DMS 273 (cell line): ENCODE measurements around the gene RNASEH2B.
A peak's percentile ranks its signal among the peaks of the same experiment; 100 is the strongest.

Experiments used
- DNase-seq: peaks from one replicate; lab custom pipeline; 2025; ENCODE audit not compliant: unreplicated experiment; lab: John Stamatoyannopoulos, UW

RNASEH2B gene

DNA sequence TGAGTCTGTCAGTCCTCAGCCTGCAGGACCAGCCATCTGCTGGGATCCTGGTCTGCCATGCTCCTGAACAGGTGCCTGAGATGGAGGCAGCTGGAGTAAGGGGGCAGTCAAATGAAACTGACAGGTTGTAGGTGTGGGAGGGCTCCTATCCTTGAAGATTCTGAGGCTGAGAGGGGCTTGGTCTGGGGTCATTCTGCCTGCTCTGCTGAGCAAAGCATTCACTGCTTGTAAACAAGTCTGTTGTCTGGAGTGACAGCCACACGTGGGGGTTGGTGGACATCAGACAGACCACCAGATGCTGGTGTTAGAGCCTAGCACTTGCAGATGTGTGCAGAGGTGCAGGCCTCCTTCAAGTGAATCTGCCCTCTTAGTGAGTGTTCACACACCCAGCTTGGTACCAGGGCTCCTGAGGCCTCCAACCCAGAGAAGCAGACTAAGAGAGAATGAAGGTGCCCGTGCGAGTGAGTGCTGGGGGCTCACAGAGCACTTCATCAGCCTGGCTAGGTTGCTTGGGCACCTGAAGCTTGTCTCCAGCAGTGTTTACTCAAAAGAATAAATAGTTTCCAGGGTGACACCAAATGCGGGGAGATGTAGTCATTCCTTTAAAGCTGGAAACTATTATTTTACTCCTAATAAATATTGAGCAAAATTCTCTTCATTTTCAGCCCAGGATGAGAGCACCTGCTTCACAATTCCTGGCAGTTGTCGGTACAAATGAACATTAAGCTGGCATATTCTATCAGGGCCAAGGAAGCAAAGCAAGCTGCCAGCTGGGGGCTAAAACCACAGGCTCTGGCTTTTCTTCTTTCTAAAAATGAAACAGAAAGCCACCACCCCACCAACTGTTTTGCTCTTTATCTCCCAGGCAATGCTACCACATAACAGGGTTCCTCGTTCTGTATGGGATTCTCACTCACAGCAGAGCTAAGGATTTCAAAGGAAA is 82.3 kb downstream of the RNASEH2B start:
- peak; percentile 64 for DNase-seq

GRCh38 chr13:50993371-50993770 is 83.8 kb downstream of the RNASEH2B start:
- peak; percentile 35 for DNase-seq

DNA sequence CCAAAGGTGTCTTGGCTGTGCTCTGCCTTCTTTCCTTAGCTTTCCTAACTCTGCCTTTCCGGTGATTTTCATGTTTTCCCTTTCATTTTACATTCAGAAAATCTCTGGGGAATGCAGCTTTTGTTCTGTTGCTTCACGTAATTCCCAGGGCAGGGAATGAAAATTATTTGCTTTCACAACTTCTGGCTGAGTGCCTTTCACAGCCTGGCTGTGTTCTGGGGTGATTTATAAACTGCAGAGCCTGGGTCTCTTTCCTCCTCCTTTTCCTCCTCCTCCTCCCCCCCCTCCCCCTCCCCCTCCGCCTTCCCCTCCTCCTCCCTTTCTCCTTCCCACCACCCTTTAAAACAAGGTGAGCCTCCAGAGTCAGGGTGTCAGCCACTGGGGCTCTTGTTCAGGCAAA is 84.3 kb downstream of the RNASEH2B start:
- DNase-seq: peak; percentile 30

- peak; percentile 54 for DNase-seq
Measured at GRCh38 chr13:50994651-50995050, 85.1 kb downstream of the RNASEH2B start.

GRCh38 chr13:50995854-50996253 is 86.3 kb downstream of the RNASEH2B start:
- no peak for DNase-seq

- DNase-seq: no peak
Measured at GRCh38 chr13:50998326-50998725, 88.7 kb downstream of the RNASEH2B start.

GRCh38 chr13:50999641-51000040 is 90.0 kb downstream of the RNASEH2B start:
- peak; percentile 65 for DNase-seq

GRCh38 chr13:51000061-51000460 is 90.5 kb downstream of the RNASEH2B start:
- no peak for DNase-seq

GRCh38 chr13:51000571-51001260 is 91.1 kb downstream of the RNASEH2B start:
- DNase-seq: peak; percentile 90

DNA sequence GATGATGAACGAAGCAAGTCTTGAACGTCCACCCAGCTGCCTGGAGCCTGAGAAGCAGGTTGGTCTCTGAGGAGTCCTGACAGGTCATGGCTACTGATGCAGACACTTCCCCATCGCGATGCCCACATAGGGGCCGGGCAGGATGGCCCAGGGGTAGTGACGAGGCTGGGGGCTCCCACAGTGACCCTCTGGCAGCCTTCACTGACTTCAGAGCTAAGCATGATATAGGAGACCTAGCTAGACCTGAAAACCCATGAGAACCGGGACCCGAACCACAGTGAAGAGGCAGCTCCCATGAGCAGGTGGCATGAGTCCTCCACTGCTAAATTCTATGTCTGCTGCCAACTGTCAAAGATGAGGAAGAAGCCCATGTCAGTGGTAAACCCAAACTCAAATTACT is 91.7 kb downstream of the RNASEH2B start:
- no peak for DNase-seq

DNA sequence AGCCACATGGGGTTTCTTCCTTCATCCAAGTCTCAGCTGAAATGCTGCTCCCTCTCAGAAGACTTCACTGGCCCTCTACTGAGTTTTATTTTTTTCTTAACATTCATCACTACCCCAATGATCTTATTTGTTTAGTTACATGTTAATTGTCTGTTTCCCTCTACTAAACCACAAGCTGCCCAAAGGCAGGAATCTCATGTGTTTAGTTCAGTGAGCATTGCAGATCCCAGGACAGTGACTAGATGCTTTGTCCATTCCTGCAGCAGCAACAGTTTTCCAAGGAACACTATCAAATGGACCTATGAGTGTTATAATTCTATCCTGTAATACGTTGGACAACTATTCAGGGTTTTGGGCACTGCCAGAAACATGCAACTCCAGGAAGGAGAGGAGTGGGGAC is 93.1 kb downstream of the RNASEH2B start:
- DNase-seq: no peak

DNA sequence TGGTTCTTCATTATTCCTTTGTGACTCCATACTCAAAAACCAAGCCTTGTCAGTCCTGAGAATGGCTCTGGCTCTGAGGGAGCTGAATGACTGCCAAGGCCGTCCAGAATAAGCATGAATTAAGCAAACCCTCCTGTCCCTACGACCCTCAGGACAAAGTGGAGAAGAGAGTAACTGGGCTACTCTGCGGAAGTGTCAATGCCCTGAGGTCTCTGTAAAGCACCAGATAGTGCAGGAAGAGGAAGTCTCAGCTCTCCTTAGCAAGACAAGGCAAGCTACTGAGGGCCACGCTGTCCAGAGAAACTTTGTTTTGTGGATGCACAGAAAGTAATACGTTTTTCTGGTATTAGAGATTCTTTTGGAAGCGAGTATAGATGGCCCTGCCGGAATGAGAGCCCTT is 94.1 kb downstream of the RNASEH2B start:
- no peak for DNase-seq

- DNase-seq: no peak
Measured at GRCh38 chr13:51004111-51004865, 94.7 kb downstream of the RNASEH2B start.

DNA sequence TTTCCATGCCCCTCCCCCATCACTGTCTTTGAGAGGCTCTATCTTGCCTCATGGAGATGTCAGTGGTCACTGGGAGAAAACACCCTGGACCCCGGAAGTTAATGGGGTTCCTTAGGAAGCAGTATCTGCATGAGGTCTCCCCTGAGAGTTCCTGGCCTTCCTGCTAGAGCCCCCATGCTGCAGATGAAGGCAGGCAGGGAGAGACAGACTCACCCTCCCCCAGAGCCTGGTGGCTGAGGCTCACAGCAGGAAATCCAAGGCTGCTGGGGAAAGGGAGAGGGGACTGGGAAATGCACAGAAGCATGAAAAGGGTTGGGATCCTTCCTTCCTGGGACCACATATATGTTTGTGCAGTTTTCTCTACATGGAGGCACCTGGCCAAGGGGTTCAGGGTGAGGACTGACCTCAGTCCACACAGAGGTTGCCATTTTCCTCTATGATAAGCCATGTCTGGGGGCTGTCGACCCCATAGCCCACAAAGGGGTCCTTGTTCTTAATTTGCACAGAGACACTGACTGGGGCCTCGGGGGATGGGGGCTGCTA is 95.4 kb downstream of the RNASEH2B start:
- DNase-seq: no peak

- no peak for DNase-seq
Measured at GRCh38 chr13:51005566-51005965, 96.0 kb downstream of the RNASEH2B start.
